ENCODE results near the gene NME8.

Gene NME8

GRCh38 chr7:37932543-37932942, 84.1 kb downstream of the NME8 start:
- DNase-seq (ENCODE audit: low read depth in 2 of 2) = no peak

DNA sequence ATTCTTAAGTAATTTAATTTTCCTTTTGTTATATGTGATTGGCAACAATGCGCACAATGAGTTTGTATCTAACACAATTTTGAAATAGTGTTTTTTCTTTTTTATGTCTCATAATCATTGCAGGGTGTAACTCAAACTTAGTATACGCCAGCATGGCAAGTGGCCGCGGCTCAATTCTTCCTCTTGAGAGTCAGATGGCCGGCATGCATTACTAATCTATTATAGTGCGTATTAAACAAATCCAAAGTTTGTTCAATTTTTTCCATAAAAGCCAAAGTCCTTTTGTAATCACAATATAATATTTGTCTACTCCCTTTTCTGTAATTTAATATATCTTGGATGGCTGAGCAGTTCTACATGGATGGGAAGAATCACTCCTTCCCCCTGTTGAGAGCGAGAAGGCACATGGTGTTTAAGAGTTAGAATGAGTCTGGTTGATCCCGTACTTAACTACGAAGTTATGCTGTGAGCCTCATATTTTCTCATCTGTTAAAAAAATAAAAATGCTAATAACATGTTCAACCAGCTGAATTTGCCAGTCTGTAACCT, 84.7 kb downstream of the NME8 start:
- DNase-seq (ENCODE audit: low read depth in 2 of 2) = no peak

DNA sequence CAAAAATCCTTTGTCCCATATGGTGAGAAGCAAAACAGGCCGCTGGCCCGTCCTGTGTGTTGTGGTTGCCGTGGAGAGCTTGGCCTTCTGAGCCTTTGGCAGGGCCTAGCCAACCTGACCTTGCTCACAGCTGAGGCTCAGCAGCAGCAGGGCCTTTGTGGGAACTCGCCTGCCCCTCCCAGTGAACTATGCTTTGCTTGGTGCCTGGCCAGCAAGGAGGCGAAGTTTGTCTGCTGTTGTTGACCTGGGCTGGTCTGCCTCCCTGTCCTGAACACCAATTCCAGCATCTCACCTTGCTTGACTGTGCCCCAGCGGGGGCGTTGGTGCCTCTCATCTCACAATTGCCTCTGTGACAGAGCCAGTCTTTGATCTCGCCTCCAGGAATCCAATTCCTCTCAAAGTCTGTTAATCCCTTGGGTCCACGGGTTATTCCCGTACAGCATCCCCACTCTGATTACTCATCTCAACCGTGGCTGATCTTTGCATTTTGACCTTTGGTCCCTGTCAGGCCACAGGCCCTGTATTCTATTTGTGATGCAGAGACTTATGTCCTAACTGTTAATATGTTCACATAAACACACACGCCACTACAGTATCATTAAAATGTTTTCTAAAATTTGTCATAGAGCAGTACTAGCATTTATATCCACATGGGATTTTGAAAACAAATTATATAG, 94.7 kb downstream of the NME8 start:
- no peak for DNase-seq (ENCODE audit: low read depth in 2 of 2)

DNA sequence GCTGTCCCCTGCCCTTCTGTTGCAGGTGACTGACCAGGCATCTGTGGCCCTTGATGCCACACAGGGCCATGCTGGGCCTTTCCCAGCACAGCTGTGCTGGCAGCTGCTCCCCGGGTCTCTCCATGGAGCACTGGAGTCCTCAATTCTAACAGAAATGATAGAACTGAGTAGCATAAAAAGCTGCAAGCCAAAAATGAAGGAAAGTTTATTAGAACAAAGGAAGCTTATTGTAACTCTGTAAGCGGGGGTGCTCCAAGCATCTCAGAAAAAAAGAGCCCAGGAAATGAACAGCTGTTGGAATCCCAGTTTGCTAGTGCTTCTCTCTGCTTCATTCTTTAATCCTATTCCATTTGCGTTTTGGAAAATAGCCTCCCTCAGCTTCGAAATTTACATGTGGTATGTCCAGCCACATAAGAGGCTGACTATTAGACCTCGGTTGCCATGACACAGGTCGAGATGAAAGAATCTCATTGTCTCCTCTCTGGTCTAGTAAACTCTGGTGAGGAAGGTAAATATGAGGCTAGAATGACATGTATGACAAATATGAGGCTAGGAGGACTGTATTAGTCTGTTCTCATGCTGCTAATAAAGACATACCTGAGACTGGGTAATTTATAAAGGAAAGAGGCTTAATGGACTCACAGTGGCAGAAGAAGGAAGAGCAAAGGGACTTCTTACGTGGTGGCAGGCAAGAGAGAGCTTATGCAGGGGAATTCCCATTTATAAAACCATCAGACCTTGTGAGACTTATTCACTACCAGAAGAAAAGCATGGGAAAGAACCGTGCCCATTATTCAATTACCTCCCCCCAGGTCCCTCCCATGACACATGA, 95.7 kb downstream of the NME8 start:
- no peak for DNase-seq (ENCODE audit: low read depth in 2 of 2)

DNA sequence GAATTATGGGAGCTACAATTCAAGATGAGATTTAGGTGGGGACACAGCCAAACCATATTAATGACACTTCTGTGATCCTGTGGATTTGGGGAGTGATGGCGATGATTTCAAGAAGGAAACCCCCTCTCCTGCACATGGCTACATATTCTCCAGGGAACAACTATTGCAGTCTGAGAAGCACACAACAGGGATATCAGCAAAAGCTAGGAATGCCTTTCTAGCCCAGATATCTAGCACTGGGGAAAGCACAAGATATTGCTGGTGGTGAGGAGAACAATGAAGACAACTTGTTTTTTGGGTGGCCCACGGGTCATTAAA, 96.3 kb downstream of the NME8 start:
- no peak for DNase-seq (ENCODE audit: low read depth in 2 of 2)

DNA sequence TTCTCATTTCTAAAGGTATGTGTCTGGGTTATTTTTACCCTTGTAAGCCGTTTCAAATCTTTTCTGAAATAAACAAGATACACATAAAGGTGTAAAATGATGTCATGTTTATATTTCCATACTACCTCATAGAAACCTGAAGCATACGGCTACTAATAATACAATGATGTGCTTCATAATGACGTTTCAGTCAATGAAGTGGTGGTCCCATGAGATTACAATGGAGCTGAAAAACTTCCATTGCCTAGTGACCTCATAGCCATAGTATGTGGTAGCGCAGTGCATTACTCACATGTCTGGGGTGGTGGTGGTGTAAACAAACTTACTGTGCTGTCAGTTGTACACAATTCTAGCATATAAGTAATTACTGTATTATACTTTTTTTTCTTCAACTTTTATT, 96.9 kb downstream of the NME8 start:
- no peak for DNase-seq (ENCODE audit: low read depth in 2 of 2)

GRCh38 chr7:37947138-37947940, 98.9 kb downstream of the NME8 start:
- no peak for DNase-seq (ENCODE audit: low read depth in 2 of 2)

GRCh38 chr7:37947941-37948210, 99.5 kb downstream of the NME8 start:
- DNase-seq (ENCODE audit: low read depth in 2 of 2) = no peak

All from stimulated activated CD4-positive, alpha-beta T cell treated with anti-CD3 and anti-CD28 coated beads, Interleukin-1b, Interleukin-23, amount 100 ng/mL, for 4 hours (primary cell).